Lung (tissue), 12 donors: ENCODE results near the gene NSD2. TPM values are rescaled to one million over a fixed set of nuclear protein-coding genes. Genes with fewer than 3 reads are reported as not detected.

Experiments
- ATAC-seq: fragments of 200-7000 bp; cut with Tn5 transposase; one replicate; pipeline ENCODE4 v1.9.1; 2020; ENCODE audit warnings: moderate number of reproducible peaks; ENCODE audit not compliant: insufficient read depth, low FRiP score
- DNase-seq, 3 donors: peaks; one replicate each; pipeline ENCODE4 v3.0.0-alpha.2; 2013 to 2017
- H3K27ac ChIP-seq, 2 donors: one replicate each; pipeline ENCODE4 v1.5.1; 2013; ENCODE audit warnings: mild to moderate bottlenecking in 2 of 2, moderate library complexity in 2 of 2, control low read depth in 1 of 2, inconsistent platforms in 1 of 2, low read depth in 1 of 2, low read length in 1 of 2
- H3K27me3 ChIP-seq, 3 donors: one replicate each; pipeline ENCODE4 v1.5.1; 2013; ENCODE audit warnings: low read length in 2 of 3; ENCODE audit not compliant: control insufficient read depth in 3 of 3, insufficient read depth in 3 of 3
- H3K36me3 ChIP-seq, 4 donors: one replicate each; pipeline ENCODE4 v1.5.1; 2013; ENCODE audit warnings: low read length in 4 of 4, mild to moderate bottlenecking in 1 of 4, moderate library complexity in 1 of 4; ENCODE audit not compliant: control insufficient read depth in 4 of 4, insufficient read depth in 4 of 4
- H3K4me1 ChIP-seq, 5 donors: one replicate each; pipeline ENCODE4 v1.5.1; 2013; ENCODE audit warnings: low read length in 5 of 5, mild to moderate bottlenecking in 2 of 5, moderate library complexity in 1 of 5; ENCODE audit not compliant: control insufficient read depth in 5 of 5, insufficient read depth in 5 of 5
- H3K4me3 ChIP-seq: one replicate; pipeline ENCODE4 v1.5.1; 2013; ENCODE audit warnings: mild to moderate bottlenecking, control low read depth, moderate library complexity
- H3K9ac ChIP-seq, 2 donors: one replicate each; pipeline ENCODE4 v1.5.1; 2013; ENCODE audit warnings: low read length in 2 of 2, control low read depth in 1 of 2; ENCODE audit not compliant: insufficient read depth in 1 of 2
- H3K9me3 ChIP-seq, 4 donors: one replicate each; pipeline ENCODE4 v1.5.1; 2013; ENCODE audit warnings: low read length in 3 of 4, mild to moderate bottlenecking in 1 of 4, moderate library complexity in 1 of 4; ENCODE audit not compliant: control insufficient read depth in 4 of 4, insufficient read depth in 3 of 4
- WGBS, 2 donors: extraction: QIAGEN DNeasy Blood & Tissue Kit; methylation state at CpG; one replicate each; pipeline ENCODE4 v1.1.7; 2013; 5-methylcytosine and 5-hydroxymethylcytosine counted together
- polyA plus RNA-seq, 2 donors: library from polyadenylated mRNA; stranded (reverse); fragments of 200-250 nt; gene quantifications; one replicate each; pipeline ENCODE4 v1.2.1, GENCODE V29; 2013
- total RNA-seq, 2 donors: library from RNA; depleted of rRNA in 1 of 2; stranded (reverse); fragments of >200 nt in 1 of 2; gene quantifications; one replicate each; pipeline ENCODE4 v1.2.1, GENCODE V29; 2014 to 2021
- TF ChIP-seq, protein P1 (sequence below): IDR thresholded peaks from 2 replicates; pipeline ENCODE4 v1.5.1; 2012; ENCODE audit warnings: mild to moderate bottlenecking; ENCODE audit errors: control extremely low read depth, extremely low read depth
- donor health status: control.
- donor health status: control.
- donor health status: Bipolar disorder and iron deficiency.
- donor health status: healthy.
- donor health status: DM: yes; HTN: yes; CAD: no.

The NSD2 gene
- total and polyA plus RNA-seq, 4 donors, result 12.7 to 66.2 (median 28.3) TPM

DNA sequence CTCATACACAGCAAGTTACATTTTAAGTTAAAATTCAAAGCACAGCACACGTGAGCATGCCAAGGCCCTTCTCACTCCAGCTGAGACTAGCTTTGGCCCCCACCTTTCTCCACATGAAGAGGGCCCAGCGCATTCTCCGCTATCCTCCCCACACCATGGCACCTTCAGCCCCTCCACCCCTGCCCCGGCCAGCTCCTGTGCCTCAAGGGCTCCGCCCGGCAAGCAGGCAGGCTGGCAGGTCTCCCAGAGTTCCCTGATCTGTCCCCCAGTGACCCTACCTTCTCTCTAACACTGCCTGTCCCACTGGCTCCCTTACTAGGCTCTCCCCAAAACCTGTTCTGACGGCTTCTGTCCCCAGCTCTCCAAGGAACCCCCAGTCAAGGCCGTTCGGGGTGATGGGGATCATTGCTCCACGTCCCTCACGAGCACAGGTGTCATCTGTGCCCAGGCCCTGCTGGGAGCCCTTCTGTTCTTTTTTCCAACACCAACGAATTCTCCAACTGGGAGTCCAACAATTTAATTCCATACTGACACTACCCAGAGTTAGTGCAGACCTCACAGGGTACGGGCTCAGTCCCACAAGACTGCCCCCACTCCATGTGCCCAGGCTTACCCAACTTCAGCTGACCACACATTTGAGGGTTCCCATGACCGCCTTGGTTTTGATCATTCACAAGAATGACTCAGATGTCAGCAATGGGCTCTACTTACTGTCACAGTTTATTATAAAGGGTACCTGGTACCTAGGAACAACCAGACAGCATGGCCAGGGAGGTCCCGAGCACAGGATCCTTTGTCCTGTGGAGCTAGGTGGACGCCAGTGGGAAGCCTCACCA, 19.4 kb upstream of the NSD2 start:
- Histone ChIP-seq H3K4me1 (peaks cover 2 to 19% (median 12%) of the 10 kb centered on the region in 5 donors), H3K9me3 (no peaks in the 10 kb centered on the region), H3K9ac (no peak overlapping the region), H3K36me3 (peaks cover 0 to 5% (median 1%) of the 10 kb centered on the region in 4 donors), H3K27me3 (no peaks in the 10 kb centered on the region), H3K4me3 (no peak overlapping the region), H3K27ac (peak overlapping the region in 1 of 2 donors; percentile 30)
- 76 to 87% methylated on average over 16 of the region's 16 CpGs for WGBS, 2 donors
- no peak for ATAC-seq
- TF ChIP-seq, protein P1, sequence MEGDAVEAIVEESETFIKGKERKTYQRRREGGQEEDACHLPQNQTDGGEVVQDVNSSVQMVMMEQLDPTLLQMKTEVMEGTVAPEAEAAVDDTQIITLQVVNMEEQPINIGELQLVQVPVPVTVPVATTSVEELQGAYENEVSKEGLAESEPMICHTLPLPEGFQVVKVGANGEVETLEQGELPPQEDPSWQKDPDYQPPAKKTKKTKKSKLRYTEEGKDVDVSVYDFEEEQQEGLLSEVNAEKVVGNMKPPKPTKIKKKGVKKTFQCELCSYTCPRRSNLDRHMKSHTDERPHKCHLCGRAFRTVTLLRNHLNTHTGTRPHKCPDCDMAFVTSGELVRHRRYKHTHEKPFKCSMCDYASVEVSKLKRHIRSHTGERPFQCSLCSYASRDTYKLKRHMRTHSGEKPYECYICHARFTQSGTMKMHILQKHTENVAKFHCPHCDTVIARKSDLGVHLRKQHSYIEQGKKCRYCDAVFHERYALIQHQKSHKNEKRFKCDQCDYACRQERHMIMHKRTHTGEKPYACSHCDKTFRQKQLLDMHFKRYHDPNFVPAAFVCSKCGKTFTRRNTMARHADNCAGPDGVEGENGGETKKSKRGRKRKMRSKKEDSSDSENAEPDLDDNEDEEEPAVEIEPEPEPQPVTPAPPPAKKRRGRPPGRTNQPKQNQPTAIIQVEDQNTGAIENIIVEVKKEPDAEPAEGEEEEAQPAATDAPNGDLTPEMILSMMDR, result no peak
- no peak for DNase-seq

DNA sequence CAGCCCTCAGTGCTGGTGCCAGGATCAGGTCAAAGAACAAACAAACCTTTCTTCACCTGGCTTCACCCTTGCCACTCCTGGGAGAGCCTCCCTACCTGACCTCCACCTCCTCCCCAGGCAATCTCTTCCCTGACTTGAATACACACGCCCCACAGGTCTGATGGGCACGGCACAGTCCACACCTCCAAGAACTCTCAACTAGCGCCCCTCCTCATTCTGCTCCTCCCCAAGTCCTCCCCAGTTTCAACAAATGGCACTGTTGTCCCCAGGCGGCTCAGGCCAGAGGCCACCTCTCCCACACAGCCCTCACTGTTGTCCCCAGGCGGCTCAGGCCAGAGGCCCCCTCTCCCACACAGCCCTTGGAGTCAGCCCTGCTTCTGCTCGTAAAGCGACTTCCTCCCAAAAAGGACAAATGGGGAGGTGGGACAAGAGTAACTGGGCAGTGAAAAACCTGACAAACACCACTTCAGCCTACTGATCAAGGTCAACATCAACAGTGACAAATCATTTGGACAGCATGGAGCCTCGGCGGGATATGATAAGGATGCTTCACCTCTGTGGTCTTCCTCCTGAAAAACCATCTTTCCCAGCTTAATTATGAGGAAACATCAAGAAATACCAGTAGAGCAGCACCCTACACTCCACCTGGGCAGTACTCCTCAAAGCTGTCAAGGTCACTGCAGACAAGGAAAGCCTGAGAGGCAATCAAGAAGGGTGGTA, 18.1 kb upstream of the NSD2 start:
- DNase-seq, result no peak
- Histone ChIP-seq H3K27me3 (no peaks in the 10 kb centered on the region), H3K27ac (no peak overlapping the region), H3K9ac (no peak overlapping the region), H3K4me3 (no peak overlapping the region), H3K9me3 (no peaks in the 10 kb centered on the region), H3K36me3 (peaks cover 0 to 2% (median 0%) of the 10 kb centered on the region in 4 donors), H3K4me1 (peaks cover 2 to 29% (median 12%) of the 10 kb centered on the region in 5 donors)
- WGBS, 2 donors, result 83 to 84% methylated on average over 9 of the region's 9 CpGs
- ATAC-seq, result no peak
- TF ChIP-seq, protein P1, result no peak

DNA sequence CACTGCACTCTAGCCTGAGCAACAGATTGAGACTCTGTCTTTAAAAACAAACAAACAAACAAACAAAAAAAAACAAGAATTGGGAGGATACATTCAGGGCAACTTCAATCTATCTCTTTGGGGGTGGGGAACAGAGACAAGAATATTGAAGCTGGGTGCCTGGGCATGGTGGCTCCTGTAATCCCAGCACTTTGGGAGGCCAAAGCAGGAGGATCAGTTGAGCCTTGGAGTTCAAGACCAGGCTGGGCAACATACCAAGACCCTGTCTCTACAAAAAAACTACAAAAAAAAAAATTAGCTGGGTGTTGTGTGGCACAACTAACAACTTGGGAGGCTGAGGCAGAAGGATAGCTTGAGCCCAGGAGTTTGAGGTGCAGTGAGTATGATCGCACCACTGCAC, 16.4 kb upstream of the NSD2 start:
- no peak for DNase-seq
- Histone ChIP-seq H3K36me3 (peaks cover 0 to 2% (median 0%) of the 10 kb centered on the region in 4 donors), H3K9ac (no peak overlapping the region), H3K4me1 (peaks cover 2 to 29% (median 12%) of the 10 kb centered on the region in 5 donors), H3K4me3 (peak overlapping the region; percentile 90), H3K27ac (no peak overlapping the region), H3K9me3 (no peaks in the 10 kb centered on the region), H3K27me3 (no peaks in the 10 kb centered on the region)
- 65 to 88% methylated on average over 1 of the region's 1 CpG for WGBS, 2 donors
- no peak for ATAC-seq
- TF ChIP-seq, protein P1, result no peak
